ENCODE results near the gene RUSC1.
"Not testable (repeated sequence)": the region's sequence is repeated elsewhere in the genome, so short reads cannot be mapped to it uniquely, and the experiment has no call there.

Gene RUSC1

GRCh38 chr1:155287987-155288543 lies 32.6 kb upstream of the RUSC1 start:
- DNase-seq (ENCODE audit: insufficient read length, low spot score) (no peak), FAIRE-seq (no peak)
- TF ChIP-seq CTCF (IDR thresholded peaks at IDR 0.05; ENCODE audit: insufficient read depth, missing control alignments), result no peak

GRCh38 chr1:155291006-155291405 lies 29.7 kb upstream of the RUSC1 start:
- not testable (repeated sequence) for DNase-seq (ENCODE audit: insufficient read length, low spot score); FAIRE-seq

GRCh38 chr1:155293086-155293749 lies 27.5 kb upstream of the RUSC1 start:
- DNase-seq (ENCODE audit: insufficient read length, low spot score), result no peak
- no peak for TF ChIP-seq CTCF (IDR thresholded peaks at IDR 0.05; ENCODE audit: insufficient read depth, missing control alignments)
- FAIRE-seq, result no peak

- TF ChIP-seq CTCF (IDR thresholded peaks at IDR 0.05; ENCODE audit: insufficient read depth, missing control alignments), result no peak
- FAIRE-seq, result no peak
- DNase-seq (ENCODE audit: insufficient read length, low spot score), result no peak
These were observed 26.0 kb upstream of the RUSC1 start for GRCh38 chr1:155294520-155295182.

GRCh38 chr1:155295183-155295941 lies 25.3 kb upstream of the RUSC1 start:
- TF ChIP-seq CTCF (IDR thresholded peaks at IDR 0.05; ENCODE audit: insufficient read depth, missing control alignments), result no peak
- no peak for FAIRE-seq
- DNase-seq (ENCODE audit: insufficient read length, low spot score), result no peak

- DNase-seq (ENCODE audit: insufficient read length, low spot score), result no peak
- FAIRE-seq, result no peak
- TF ChIP-seq CTCF (IDR thresholded peaks at IDR 0.05; ENCODE audit: insufficient read depth, missing control alignments), result no peak
These were observed 24.8 kb upstream of the RUSC1 start for GRCh38 chr1:155295942-155296267.

- TF ChIP-seq CTCF (IDR thresholded peaks at IDR 0.05; ENCODE audit: insufficient read depth, missing control alignments), result no peak
- DNase-seq (ENCODE audit: insufficient read length, low spot score) (no peak), FAIRE-seq (no peak)
These were observed 24.0 kb upstream of the RUSC1 start for GRCh38 chr1:155296661-155297060.
